Measurements from ENCODE around the gene CLPTM1. TPM values are rescaled to one million over a fixed set of nuclear protein-coding genes. Genes with fewer than 3 reads are reported as not detected.
"Not testable (repeated sequence)": the region's sequence is repeated elsewhere in the genome, so short reads cannot be mapped to it uniquely, and the experiment has no call there.

CLPTM1 gene
- total and polyA plus RNA-seq, 9 donors, result 36.4 to 103 (median 81.6) TPM

- intact Hi-C loops (cut with DNase I), result loop anchor here in 1 of 4 donors (2.0 to 10.0 kb wide), 2 partner anchors 27 to 147 kb away; no protein-coding TSS in a partner anchor
- H3K27me3 ChIP-seq, result no peaks in the 10 kb centered on the region
- peaks cover 18% of the 10 kb centered on the region for H3K4me1 ChIP-seq (ENCODE audit: insufficient read depth)
- WGBS, 3 donors, result 94 to 95% (median 94%) methylated on average over 46 of the region's 46 CpGs
- TF ChIP-seq CTCF (IDR thresholded peaks at IDR 0.05), result no peak
- no peak for TF ChIP-seq EP300 (IDR thresholded peaks at IDR 0.05)
- TF ChIP-seq POLR2A (IDR thresholded peaks at IDR 0.05), result no peak
- H3K4me3 ChIP-seq, result no peak overlapping the region
- H3K9me3 ChIP-seq, result no peaks in the 10 kb centered on the region
- H3K27ac ChIP-seq, result no peak overlapping the region
- H3K36me3 ChIP-seq, result no peaks in the 10 kb centered on the region
- DNase-seq, result no peak
Measured at GRCh38 chr19:44908074-44908835, 46.9 kb upstream of the CLPTM1 start.

DNA sequence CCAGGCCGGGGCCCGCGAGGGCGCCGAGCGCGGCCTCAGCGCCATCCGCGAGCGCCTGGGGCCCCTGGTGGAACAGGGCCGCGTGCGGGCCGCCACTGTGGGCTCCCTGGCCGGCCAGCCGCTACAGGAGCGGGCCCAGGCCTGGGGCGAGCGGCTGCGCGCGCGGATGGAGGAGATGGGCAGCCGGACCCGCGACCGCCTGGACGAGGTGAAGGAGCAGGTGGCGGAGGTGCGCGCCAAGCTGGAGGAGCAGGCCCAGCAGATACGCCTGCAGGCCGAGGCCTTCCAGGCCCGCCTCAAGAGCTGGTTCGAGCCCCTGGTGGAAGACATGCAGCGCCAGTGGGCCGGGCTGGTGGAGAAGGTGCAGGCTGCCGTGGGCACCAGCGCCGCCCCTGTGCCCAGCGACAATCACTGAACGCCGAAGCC lies 46.3 kb upstream of the CLPTM1 start:
- DNase-seq, result peak in 1 of 5 donors; percentile 32
- H3K4me1 ChIP-seq (ENCODE audit: insufficient read depth), result peaks cover 16% of the 10 kb centered on the region
- H3K9me3 ChIP-seq, result no peaks in the 10 kb centered on the region
- H3K36me3 ChIP-seq, result no peaks in the 10 kb centered on the region
- intact Hi-C loops (cut with DNase I), result loop anchor here in 1 of 4 donors (2.0 to 10.0 kb wide), 2 partner anchors 26 to 146 kb away; no protein-coding TSS in a partner anchor
- 94 to 96% (median 95%) methylated on average over 29 to 44 of the region's 44 CpGs for WGBS, 3 donors
- H3K4me3 ChIP-seq, result no peak overlapping the region
- no peaks in the 10 kb centered on the region for H3K27me3 ChIP-seq
- TF ChIP-seq POLR2A (IDR thresholded peaks at IDR 0.05), result no peak
- no peak for TF ChIP-seq CTCF (IDR thresholded peaks at IDR 0.05)
- no peak for TF ChIP-seq EP300 (IDR thresholded peaks at IDR 0.05)
- no peak overlapping the region for H3K27ac ChIP-seq

DNA sequence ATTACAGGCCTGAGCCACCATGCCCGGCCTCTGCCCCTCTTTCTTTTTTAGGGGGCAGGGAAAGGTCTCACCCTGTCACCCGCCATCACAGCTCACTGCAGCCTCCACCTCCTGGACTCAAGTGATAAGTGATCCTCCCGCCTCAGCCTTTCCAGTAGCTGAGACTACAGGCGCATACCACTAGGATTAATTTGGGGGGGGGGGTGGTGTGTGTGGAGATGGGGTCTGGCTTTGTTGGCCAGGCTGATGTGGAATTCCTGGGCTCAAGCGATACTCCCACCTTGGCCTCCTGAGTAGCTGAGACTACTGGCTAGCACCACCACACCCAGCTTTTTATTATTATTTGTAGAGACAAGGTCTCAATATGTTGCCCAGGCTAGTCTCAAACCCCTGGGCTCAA lies 45.4 kb upstream of the CLPTM1 start:
- WGBS, 3 donors, result 73 to 82% (median 82%) methylated on average over 5 of the region's 5 CpGs
- Histone ChIP-seq H3K36me3 (no peaks in the 10 kb centered on the region), H3K9me3 (no peaks in the 10 kb centered on the region), H3K4me1 (ENCODE audit: insufficient read depth) (peaks cover 15% of the 10 kb centered on the region), H3K27me3 (no peaks in the 10 kb centered on the region), H3K27ac (no peak overlapping the region), H3K4me3 (no peak overlapping the region)
- no peak for TF ChIP-seq EP300 (IDR thresholded peaks at IDR 0.05)
- TF ChIP-seq CTCF (IDR thresholded peaks at IDR 0.05), result no peak
- TF ChIP-seq POLR2A (IDR thresholded peaks at IDR 0.05), result no peak
- DNase-seq, result no peak
- intact Hi-C loops (cut with DNase I), result loop anchor here in 1 of 4 donors (2.0 to 10.0 kb wide), 2 partner anchors 25 to 145 kb away; no protein-coding TSS in a partner anchor

DNA sequence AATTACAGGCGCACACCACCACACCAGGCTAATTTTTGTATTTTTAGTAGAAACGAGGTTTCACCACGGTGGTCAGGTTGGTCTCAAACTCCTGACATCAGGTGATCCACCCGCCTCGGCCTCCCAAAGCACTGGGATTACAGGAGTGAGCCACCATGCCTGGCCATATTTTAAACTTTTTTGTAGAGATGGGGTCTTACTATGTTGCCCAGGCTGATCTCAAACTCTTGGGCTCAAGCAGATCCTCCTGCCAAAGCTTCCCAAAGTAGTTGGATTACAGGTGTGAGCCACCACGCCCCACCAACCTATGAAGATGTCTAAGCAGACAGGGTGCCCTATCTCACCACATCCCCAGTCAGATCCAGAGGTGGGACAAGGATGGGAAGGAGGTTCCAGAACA lies 43.3 kb upstream of the CLPTM1 start:
- 92 to 94% (median 93%) methylated on average over 6 of the region's 6 CpGs for WGBS, 3 donors
- intact Hi-C loops (cut with DNase I); DNase-seq; H3K9me3 ChIP-seq; H3K36me3 ChIP-seq; H3K4me3 ChIP-seq; H3K27me3 ChIP-seq: not testable (repeated sequence)
- Histone ChIP-seq H3K27ac (peak overlapping the region in 1 of 2 donors; percentile 46), H3K4me1 (ENCODE audit: insufficient read depth) (peaks cover 13% of the 10 kb centered on the region)

GRCh38 chr19:44912854-44913253 lies 42.3 kb upstream of the CLPTM1 start:
- intact Hi-C loops (cut with DNase I), result no loop called here
- TF ChIP-seq POLR2A (IDR thresholded peaks at IDR 0.05), result no peak
- no peak for TF ChIP-seq EP300 (IDR thresholded peaks at IDR 0.05)
- TF ChIP-seq CTCF (IDR thresholded peaks at IDR 0.05), result no peak
- Histone ChIP-seq H3K4me1 (ENCODE audit: insufficient read depth) (peaks cover 13% of the 10 kb centered on the region), H3K36me3 (no peaks in the 10 kb centered on the region), H3K27ac (peak overlapping the region in 1 of 2 donors; percentile 15), H3K4me3 (no peak overlapping the region), H3K27me3 (no peaks in the 10 kb centered on the region), H3K9me3 (no peaks in the 10 kb centered on the region)
- DNase-seq, result peak; percentile 49 to 73 (median 61)
- WGBS, 3 donors, result 23 to 46% (median 40%) methylated on average over 6 of the region's 6 CpGs

- H3K4me1 ChIP-seq (ENCODE audit: insufficient read depth), result peaks cover 13% of the 10 kb centered on the region
- not testable (repeated sequence) for H3K4me3 ChIP-seq
- DNase-seq, result peak in 2 of 5 donors; percentile 30 to 38
Measured at GRCh38 chr19:44913512-44914432, 41.4 kb upstream of the CLPTM1 start.

More at GRCh38 chr19:44913512-44914432, 41.4 kb upstream of the CLPTM1 start:
- H3K9me3 ChIP-seq; H3K36me3 ChIP-seq; intact Hi-C loops (cut with DNase I); H3K27me3 ChIP-seq: not testable (repeated sequence)
- H3K27ac ChIP-seq, result peak overlapping the region in 1 of 2 donors; percentile 0
- 60 to 69% (median 64%) methylated on average over 23 of the region's 23 CpGs for WGBS, 3 donors

All from ovary (tissue), 9 donors.